Measurements from ENCODE around the gene NCAM1.

NCAM1 gene

GRCh38 chr11:113199866-113200265 lies 238.6 kb downstream of the NCAM1 start:
- DNase-seq (ENCODE audit: low read depth in 2 of 2), result no peak

- no peak for DNase-seq (ENCODE audit: low read depth in 2 of 2)
Observed at GRCh38 chr11:113201054-113201818, 240.0 kb downstream of the NCAM1 start.

- no peak for DNase-seq (ENCODE audit: low read depth in 2 of 2)
Observed at GRCh38 chr11:113202431-113202830, 241.2 kb downstream of the NCAM1 start.

GRCh38 chr11:113203141-113203753 lies 242.0 kb downstream of the NCAM1 start:
- DNase-seq (ENCODE audit: low read depth in 2 of 2), result no peak

GRCh38 chr11:113204280-113204679 lies 243.1 kb downstream of the NCAM1 start:
- no peak for DNase-seq (ENCODE audit: low read depth in 2 of 2)

GRCh38 chr11:113213549-113213948 lies 252.3 kb downstream of the NCAM1 start:
- DNase-seq (ENCODE audit: low read depth in 2 of 2), result no peak

GRCh38 chr11:113222241-113222640 lies 261.0 kb downstream of the NCAM1 start:
- DNase-seq (ENCODE audit: low read depth in 2 of 2), result no peak

- DNase-seq (ENCODE audit: low read depth in 2 of 2), result no peak
Observed at GRCh38 chr11:113234888-113235287, 273.7 kb downstream of the NCAM1 start.

GRCh38 chr11:113237261-113237660 lies 276.0 kb downstream of the NCAM1 start:
- DNase-seq (ENCODE audit: low read depth in 2 of 2), result no peak

- no peak for DNase-seq (ENCODE audit: low read depth in 2 of 2)
Observed at GRCh38 chr11:113238721-113239120, 277.5 kb downstream of the NCAM1 start.

- no peak for DNase-seq (ENCODE audit: low read depth in 2 of 2)
Observed at GRCh38 chr11:113240389-113240788, 279.2 kb downstream of the NCAM1 start.

- DNase-seq (ENCODE audit: low read depth in 2 of 2), result no peak
Observed at GRCh38 chr11:113240790-113241635, 279.8 kb downstream of the NCAM1 start.

- DNase-seq (ENCODE audit: low read depth in 2 of 2), result no peak
Observed at GRCh38 chr11:113241636-113242054, 280.4 kb downstream of the NCAM1 start.

- no peak for DNase-seq (ENCODE audit: low read depth in 2 of 2)
Observed at GRCh38 chr11:113242060-113242459, 280.8 kb downstream of the NCAM1 start.

- peak in 1 of 2 donors; percentile 16 for DNase-seq (ENCODE audit: low read depth in 2 of 2)
Observed at GRCh38 chr11:113242767-113243397, 281.7 kb downstream of the NCAM1 start.

GRCh38 chr11:113243696-113244095 lies 282.5 kb downstream of the NCAM1 start:
- no peak for DNase-seq (ENCODE audit: low read depth in 2 of 2)

- no peak for DNase-seq (ENCODE audit: low read depth in 2 of 2)
Observed at GRCh38 chr11:113245216-113245615, 284.0 kb downstream of the NCAM1 start.

- DNase-seq (ENCODE audit: low read depth in 2 of 2), result no peak
Observed at GRCh38 chr11:113247221-113247620, 286.0 kb downstream of the NCAM1 start.

GRCh38 chr11:113247966-113248365 lies 286.7 kb downstream of the NCAM1 start:
- no peak for DNase-seq (ENCODE audit: low read depth in 2 of 2)

- no peak for DNase-seq (ENCODE audit: low read depth in 2 of 2)
Observed at GRCh38 chr11:113248702-113249490, 287.7 kb downstream of the NCAM1 start.

GRCh38 chr11:113249491-113249763 lies 288.2 kb downstream of the NCAM1 start:
- DNase-seq (ENCODE audit: low read depth in 2 of 2), result no peak
